ENCODE measurements around the gene MT1M.
"Not testable (repeated sequence)": the region's sequence is repeated elsewhere in the genome, so short reads cannot be mapped to it uniquely, and the experiment has no call there.

MT1M gene

DNA sequence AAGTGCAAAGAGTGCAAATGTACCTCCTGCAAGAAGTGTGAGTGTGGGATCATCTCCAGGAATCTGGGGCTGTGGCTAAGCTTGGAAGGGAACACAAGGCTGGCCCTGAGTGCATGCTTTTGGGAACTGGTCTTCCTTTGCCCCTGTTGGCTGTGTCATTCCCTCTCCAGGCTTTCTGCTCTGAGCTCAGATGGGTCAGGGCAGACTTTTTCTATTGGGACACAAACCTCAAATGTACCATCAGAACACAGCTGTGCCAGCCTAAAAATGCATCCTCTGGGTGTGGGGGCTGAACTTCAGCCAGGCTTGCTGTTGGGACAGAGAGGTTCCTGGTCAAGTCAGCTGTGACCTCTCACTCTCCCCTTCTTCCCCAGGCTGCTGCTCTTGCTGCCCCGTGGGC, 20.1 kb downstream of the MT1M start:
- no peak for DNase-seq

DNA sequence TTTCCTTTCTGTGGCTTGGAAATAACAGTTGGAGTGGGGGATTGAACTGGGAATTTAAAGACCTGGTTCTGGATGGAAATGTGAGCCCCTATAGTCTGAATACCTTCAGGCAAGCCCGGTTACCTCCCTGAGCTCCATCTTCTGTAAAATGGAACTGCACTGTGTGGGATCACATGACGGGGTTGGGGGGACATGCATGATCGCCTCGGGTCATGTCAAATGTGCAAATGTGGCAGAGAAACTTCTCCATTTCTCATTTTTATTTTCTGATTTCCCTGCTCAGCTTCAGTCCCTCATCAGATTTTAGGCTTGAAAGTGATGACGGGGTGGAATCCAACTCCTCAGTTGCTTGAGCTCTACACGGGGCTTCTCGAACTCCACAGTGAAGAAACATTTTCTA, 20.8 kb downstream of the MT1M start:
- no peak for DNase-seq

DNA sequence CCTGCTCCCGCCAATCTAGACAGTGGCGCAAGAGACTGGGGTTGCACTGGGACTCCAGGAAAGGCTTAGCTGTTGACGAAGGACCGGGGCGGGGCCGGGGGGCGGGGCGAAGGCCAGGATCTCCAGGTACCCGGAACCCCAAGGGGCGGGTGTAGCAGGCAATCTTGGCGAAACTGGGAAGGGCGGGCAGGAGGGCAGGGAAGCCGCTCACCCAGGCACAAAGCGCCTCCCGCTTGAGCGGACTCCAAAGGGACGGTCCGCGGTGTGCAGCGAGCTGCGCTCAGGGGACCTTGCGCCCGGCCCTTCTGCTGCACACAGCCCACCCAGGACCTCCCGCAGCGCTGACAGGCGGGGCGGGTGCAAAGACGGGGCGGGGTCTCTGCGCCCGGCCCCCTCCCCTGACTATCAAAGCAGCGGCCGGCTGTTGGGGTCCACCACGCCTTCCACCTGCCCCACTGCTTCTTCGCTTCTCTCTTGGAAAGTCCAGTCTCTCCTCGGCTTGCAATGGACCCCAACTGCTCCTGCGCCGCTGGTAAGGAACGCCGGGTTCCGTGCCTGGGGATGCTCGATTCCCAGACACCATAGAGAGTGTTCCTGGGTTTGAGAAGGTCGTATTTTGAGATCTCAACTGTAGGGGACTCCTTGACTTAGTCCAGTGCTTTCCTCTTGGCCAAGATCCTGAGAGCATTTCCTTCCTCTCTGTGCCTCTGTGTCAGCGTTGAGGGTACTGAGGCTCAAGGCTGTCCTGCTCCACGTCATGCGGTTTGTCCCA, 25.3 kb downstream of the MT1M start, which contains the start of gene MT1F:
TSS of gene MT1F (plus strand) at position 405 of the 772 bp plus-strand sequence. CDS start at position 505, 100 bp downstream.
- DNase-seq: peak; percentile 26

DNA sequence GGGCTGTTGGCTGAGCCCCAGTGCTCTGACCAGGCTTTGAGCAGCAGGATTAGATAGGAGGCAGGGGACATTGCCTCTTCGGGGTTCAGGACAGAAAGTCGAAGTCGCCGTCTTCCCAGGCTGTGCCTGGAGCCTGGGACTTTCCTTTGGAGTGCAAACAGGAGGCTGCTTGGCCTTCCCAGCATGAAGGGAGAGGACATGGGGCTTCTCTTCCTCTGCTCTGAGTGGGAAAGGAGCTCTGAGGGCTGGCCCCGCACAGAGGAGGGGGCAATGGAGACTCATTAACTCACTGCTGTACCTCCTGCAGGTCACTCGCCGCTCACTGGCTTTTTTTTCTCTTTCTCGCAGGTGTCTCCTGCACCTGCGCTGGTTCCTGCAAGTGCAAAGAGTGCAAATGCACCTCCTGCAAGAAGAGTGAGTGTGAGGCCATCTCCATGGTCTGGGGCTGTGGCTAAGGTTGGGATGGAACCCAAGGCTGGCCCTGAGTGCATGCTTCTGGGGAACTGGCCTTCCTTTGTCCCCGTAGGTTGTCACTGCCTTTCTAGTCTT, 25.9 kb downstream of the MT1M start:
- DNase-seq: no peak

DNA sequence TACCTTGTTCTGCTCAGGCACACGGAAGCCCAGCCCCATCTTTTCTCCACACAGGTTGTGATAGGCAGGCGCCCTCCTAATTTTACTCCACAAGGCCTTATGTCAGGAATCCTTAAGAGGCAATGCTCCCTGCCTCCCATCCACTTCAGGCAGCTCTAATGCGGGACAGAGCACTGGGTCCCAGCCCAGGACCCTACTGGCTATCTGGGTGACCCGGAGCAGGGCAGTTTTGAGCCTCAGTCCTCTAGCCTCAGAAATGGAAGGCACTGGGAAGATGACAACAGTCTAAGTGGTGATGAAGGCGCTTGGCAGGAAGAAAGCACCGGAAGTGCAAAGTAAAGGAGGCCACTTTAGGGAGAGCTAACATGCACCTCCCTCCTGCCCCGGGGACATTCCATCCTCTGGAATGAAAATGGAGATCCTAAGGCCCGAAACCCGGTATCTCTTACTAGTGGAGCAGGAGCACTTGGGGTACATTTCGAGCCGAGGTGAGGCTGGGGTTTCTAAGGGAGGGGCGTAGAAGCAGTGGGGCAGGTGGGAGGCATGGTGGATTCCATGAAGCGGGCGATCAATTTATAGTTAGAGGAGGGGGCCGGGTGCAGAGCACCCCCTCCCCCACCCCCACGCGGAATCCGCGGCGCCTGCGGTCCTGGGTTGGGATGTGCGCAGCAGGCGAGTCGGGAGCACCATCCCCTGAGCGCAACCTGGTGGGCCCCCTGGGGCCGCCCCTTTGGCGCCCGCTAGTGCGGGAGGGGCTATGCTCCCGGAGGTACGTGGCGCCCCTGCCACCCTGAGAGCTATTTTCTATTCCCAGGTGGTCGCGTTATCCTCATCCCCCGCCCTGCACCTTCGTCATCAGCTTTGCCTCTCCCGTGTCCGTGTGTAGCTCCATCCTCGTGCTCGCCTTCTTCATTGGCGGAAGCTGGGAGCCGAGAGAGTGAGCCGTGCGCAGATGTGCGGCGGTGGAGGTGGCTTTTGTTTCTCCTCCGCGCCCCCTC, 30.2 kb downstream of the MT1M start:
- no peak for DNase-seq

DNA sequence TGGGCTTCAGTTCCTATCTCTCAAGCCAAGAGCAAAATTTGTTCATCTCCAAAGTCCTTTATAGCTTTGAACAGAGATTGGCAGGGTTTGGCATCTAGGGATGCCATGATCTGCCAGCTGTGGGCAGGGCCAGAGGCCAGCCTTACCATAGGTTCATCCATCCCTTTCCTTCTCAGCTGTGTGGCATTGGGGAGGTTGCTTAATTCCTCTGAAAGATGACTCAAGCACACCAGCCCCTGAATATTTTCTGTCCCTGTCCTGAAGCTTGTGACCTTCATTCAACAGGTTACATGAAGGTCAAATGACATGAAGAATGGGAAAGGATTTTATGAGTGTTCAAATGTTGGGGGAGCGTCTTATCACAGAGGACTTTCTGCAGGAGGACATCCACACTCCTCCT, 32.0 kb downstream of the MT1M start:
- no peak for DNase-seq

DNA sequence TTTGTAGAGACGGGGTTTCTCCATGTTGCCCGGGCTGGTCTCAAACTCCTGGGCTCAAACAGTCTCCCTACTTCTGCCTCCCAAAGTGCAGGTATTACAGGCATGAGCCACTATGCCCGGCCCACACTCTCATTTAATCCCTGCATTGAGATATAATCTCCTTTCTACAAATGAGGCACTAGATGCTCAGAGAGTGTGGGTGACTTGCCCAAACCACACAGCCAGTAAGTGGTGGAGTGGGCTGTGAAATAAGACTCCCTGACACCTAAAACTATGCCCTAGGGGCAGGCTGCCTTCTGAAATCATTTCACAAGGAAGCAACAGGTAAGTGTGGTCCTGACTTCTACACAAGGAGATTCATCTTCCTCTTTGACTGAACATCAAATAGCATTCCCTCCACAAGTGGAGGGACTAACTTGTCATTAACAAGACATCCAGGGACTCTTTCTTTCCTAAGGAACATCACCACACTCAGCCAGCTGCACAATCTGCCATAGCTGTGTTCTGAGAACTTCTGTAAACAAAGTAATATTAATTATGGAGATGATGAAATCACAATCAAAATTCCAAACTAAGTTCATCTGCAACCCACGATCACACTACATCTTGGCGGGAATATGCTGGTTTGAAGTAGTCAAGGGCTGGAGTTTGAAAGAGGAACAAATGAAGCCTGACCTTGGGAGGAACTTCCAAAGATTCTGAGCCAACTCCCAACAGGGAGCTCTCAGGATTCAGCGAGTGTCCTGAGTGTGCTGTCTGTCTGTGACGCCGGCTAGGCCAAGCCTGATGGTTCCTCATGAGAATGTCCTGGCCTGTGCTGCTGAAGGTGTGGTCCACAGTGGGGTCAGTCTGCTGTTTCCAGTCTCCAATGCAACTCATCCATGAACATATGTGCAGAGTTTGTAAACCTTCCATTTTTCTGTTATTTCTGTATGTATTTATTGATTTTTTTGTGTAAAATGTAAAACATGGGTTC, 33.1 kb downstream of the MT1M start:
- not testable (repeated sequence) for DNase-seq

DNA sequence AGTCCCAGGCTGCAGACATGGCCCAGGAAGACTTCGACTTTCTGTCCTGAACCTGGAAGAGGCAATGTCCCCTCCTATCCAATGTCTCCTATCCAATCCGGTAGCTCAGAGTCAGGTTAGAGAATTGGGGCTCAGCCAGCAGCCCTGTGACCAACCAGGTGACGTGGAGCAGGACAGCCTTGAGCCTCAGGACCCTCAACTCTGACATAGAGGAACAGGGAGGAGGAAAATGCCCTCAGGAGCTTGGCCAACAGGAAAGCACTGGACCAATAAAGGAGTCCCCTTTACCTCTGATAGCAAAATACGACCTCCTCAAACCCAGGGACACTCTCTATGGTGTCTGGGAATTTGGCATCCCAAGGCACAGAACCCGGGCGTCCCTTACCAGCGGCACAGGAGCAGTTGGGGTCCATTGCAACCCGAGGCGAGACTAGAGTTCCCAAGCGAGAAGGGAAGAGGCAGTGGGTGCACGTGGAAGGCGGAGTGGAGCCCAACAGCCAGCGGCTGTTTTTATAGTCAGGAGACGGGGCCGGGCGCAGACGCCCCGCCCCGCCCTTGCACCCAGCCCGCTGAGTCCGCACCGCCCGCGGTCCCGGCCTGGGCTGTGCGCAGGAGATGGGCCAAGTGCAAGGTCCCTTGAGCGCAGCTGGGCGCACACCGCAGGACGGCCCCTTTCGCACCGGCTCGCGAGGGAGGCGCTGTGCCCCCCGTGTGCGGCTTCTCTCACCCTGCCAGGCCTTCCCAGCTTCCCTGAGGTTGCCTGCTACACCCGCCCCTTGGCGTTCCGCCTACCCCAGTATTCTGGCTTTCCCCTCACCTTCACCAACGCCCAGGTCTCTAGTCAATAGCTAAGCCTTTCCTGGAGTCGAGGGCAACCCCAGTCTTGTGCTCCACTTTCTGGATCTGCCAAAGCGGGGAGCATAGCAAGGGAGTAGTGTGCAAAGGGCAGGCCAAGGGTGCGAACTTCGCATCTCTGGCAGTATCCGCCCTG, 35.4 kb downstream of the MT1M start, which contains the start of gene MT1G:
TSS of gene MT1G (minus strand) at position 485 of the 991 bp plus-strand sequence. CDS start at position 413, 72 bp downstream.
- no peak for DNase-seq

DNA sequence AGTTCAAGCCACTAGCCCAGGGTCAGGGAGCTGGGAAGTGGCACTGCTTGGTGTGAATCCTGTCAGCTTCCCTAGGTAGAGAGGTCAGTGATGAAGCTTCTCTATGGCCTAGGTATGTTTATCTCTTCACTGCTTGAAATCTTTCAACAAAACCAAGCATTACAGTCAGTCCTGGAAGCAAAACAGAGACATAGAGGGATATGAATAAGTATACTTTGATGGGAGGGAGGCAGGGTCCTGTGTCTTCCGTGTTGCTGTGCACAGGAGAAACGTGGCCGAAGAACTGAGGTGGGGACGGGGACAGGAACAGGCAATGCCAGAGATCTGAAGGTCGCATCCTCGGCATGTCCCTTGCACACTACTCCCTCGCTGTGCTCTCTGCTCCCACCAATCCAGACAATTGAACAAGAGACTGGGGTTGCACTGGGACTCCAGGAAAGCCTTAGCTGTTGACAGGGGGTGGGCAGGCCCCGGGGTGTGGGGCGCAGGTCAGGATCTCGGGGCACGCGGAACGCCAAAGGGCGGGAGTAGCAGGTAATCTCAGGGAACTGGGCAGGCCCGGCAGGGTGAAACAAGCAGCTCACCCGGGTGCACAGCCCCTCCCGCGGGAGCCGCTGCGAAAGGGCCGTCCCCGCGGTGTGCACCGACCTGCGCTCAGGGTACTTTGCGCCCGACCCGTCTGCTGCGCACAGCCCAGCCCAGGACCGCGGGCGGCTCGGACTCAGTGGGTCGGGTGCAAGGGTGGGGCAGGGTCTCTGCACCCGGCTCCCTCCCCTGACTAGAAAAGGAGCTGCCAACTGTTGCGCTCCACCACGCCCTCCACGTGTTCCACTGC, 36.8 kb downstream of the MT1M start, which contains the start of gene MT1H:
TSS of gene MT1H (plus strand) at position 810 of the 835 bp plus-strand sequence. CDS start 71 bp downstream, outside the sequence.
- DNase-seq: no peak

DNA sequence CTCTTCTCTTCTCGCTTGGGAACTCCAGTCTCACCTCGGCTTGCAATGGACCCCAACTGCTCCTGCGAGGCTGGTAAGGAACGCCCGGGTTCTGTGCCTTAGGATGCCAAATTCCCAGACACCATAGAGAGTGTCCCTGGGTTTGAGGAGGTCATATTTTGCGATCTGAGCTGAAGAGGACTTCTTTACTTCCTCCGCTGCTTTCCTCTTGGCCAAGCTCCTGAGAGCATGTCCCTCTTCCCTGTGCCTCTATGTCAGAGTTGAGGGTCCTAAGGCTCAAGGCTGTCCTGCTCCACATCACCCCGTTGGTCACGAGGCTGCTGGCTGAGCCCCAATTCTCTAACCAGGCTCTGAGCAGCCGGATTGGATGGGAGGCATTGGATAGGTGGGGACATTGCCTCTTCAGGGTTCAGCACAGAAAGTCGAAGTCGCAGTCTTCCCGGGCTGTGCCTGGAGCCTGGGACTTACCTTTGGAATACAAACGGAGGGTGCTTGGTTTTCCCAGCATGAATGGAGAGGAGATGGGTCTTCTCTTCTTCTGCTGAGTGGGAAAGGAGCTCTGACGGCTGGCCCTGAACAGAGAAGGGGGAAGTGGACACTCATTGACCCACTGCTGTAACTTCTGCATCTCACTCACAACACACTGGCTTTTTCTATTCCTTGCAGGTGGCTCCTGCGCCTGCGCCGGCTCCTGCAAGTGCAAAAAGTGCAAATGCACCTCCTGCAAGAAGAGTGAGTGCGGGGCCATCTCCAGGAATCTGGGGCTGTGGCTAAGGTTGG, 37.6 kb downstream of the MT1M start:
- no peak for DNase-seq

DNA sequence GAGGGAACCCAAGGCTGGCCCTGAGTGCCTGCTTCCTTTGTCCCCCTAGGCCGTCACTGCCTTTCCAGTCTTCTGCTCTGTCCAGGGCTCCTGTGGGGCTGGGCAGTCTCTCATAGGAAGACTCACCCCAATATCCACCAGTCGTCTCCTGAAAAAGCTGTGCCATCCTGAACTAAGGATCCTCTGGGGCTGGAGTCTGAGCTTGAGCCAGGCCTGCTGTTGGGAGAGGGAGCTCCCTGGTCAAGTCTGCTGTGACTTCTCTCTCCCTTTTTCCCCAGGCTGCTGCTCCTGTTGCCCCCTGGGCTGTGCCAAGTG, 38.1 kb downstream of the MT1M start:
- DNase-seq: no peak

DNA sequence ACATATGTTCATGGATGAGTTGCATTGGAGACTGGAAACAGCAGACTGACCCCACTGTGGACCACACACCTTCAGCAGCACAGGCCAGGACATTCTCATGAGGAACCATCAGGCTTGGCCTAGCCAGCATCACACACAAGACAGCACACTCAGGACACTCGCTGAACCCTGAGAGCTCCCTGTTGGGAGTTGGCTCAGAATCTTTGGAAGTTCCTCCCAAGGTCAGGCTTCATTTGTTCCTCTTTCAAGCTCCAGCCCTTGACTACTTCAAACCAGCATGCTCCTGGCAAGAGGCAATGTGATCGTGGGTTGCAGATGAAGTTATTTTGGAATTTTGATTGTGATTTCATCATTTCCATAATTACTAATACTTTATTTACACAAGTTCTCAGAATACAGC, 39.2 kb downstream of the MT1M start:
- not testable (repeated sequence) for DNase-seq

DNA sequence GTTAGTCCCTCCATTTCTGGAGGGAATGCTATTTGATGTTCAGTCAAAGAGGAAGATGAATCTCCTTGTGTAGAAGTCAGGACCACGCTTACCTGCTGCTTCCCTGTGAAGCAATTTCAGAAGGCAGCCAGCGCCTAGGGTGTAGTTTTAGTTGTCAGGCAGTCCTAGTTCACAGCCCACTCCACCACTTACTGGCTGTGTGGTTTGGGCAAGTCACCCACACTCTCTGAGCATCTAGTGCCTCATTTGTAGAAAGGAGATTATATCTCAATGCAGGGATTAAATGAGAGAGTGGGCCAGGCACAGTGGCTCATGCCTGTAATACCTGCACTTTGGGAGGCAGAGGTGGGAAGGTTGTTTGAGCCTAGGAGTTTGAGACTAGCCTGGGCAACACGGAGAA, 39.7 kb downstream of the MT1M start:
- not testable (repeated sequence) for DNase-seq

DNA sequence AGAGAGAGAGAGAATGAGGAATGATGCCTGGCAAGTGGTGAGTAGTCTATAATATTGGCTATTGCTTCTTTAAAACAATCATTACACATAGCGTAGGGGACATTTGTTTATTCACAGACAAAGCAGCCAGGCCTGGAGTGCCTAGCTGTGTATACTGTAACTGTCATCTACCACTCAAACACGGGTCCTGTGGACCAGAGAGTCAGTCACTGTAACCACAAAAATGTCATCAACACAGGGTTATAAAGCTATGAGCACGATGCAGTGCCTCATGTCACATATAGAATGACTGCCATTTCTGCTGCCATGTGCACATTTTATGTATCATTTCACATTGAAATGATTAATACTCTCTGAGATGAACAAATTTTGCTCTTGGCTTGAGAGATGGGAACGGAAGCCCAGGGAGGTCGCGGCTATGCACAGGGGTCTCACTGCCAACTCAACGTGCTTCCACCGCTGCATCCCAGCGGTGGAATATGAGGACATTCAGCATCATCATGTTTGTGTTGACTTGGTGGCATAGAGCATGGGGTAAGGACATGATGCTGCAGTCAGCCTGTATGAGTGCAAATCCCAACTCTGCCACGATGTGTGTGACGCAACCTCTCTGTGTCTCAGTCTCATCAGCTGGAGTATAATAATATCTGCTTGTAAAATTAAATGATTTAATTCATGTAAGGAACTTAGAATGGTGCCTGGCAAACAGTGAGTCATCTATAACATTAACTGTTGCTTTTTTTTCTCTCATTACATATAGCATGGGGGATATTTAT, 40.5 kb downstream of the MT1M start:
- no peak for DNase-seq

DNA sequence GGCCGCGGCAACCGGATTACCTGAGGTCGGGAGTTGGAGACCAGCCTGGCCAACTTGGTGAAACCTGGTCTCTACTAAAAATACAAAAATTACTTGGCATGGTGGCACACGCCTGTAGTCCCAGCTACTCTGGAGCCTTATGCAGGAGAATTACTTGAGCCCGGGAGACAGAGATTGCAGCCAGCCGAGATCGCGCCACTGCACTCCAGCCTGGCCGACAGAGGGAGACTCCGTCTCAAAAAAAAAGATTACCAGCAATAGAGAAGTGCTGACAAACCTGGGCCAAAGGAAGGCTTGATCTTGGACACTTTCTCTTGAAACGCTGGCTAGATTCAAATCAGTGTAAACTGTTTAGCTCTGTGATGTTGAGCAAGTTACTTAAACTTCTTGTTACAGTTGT, 41.5 kb downstream of the MT1M start:
- no peak for DNase-seq

DNA sequence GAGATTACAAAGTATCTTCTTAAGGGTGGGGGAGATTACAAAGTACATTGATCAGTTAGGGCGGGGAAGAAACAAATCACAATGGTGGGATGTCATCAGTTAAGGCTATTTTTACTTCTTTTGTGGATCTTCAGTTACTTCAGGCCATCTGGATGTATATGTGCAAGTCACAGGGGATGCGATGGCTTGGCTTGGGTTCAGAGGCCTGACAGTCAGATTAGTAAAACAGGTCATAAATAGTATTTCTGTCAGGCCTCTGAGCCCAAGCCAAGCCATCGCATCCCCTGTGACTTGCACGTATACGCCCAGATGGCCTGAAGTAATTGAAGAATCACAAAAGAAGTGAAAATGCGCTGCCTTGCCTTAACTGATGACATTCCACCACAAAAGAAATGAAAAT, 42.1 kb downstream of the MT1M start:
- DNase-seq: not testable (repeated sequence)

DNA sequence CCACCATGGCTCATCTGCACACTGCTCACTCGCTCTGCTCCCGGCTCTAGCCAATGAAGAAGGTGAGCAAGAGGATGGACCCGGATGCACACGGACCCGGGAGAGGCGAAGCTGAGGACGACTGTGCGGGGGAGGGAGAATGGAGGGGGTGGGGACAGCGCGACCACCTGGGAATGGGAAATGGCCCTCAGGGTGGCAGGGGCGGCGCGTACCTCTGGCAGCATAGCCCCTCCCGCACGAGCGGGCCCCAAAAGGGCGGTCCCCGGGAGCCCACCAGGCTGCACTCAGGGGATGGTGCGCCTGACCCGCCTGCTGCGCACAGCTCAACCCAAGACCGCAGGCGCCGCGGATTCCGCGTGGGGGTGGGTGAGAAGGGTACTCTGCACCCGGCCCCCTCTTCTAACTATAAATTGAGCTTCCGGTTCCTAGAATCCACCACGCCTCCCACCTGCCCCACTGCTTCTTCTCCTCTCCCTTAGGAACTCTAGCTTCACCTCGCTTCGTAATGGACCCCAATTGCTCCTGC, 43.3 kb downstream of the MT1M start:
- no peak for DNase-seq

DNA sequence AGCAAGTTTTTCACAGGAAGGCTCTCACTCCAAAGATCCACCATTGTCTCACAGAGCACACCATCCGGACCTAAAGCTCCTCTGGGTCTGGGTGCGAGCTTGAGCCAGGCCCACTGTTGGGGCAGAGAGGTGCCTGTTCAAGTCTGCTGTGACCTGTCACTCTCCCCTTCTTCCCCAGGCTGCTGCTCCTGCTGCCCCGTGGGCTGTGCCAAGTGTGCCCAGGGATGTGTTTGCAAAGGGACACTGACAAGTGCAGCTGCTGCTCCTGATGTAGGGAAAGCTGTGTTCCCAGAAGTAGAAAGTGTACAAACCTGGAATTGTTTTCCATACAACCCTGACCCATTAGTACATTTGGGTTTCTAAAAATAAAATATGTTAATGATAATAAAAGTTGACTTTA, 45.0 kb downstream of the MT1M start:
- no peak for DNase-seq
